GDM1 (cell line): ENCODE measurements around the gene RGMB.

ENCODE experiments used
- DNase-seq: peaks from one replicate; lab custom pipeline; 2025; lab: John Stamatoyannopoulos, UW

RGMB gene

GRCh38 chr5:98768160-98768959, 5.1 kb upstream of the RGMB start:
- DNase-seq: peak; percentile 10

- DNase-seq: no peak
Measured at GRCh38 chr5:98768960-98769209, 4.6 kb upstream of the RGMB start.

- no peak for DNase-seq
Measured at GRCh38 chr5:98769210-98769958, 4.1 kb upstream of the RGMB start.

- DNase-seq: no peak
Measured at GRCh38 chr5:98769959-98770208, 3.6 kb upstream of the RGMB start.

- DNase-seq: no peak
Measured at GRCh38 chr5:98770209-98770910, 3.1 kb upstream of the RGMB start.

GRCh38 chr5:98770911-98771322, 2.5 kb upstream of the RGMB start:
- DNase-seq: no peak

GRCh38 chr5:98771382-98772109, 1.9 kb upstream of the RGMB start:
- DNase-seq: peak; percentile 41

- DNase-seq: no peak
Measured at GRCh38 chr5:98772415-98773213, 849 bp upstream of the RGMB start.

GRCh38 chr5:98773214-98773463, 324 bp upstream of the RGMB start:
- DNase-seq: no peak

GRCh38 chr5:98774192-98775033, 950 bp downstream of the RGMB start:
- no peak for DNase-seq

GRCh38 chr5:98775246-98776065, 2.0 kb downstream of the RGMB start:
- DNase-seq: no peak

GRCh38 chr5:98776066-98776705, 2.7 kb downstream of the RGMB start:
- DNase-seq: no peak

GRCh38 chr5:98777295-98777694, 3.8 kb downstream of the RGMB start:
- DNase-seq: no peak

GRCh38 chr5:98779264-98779877, 5.9 kb downstream of the RGMB start:
- no peak for DNase-seq

GRCh38 chr5:98780390-98780789, 6.9 kb downstream of the RGMB start:
- DNase-seq: no peak

- DNase-seq: no peak
Measured at GRCh38 chr5:98781520-98781919, 8.1 kb downstream of the RGMB start.

- DNase-seq: no peak
Measured at GRCh38 chr5:98781964-98782363, 8.5 kb downstream of the RGMB start.

GRCh38 chr5:98783051-98783649, 9.7 kb downstream of the RGMB start:
- no peak for DNase-seq

GRCh38 chr5:98784411-98784810, 10.9 kb downstream of the RGMB start:
- DNase-seq: no peak
